ENCODE data around the gene TNIP3.

DNA sequence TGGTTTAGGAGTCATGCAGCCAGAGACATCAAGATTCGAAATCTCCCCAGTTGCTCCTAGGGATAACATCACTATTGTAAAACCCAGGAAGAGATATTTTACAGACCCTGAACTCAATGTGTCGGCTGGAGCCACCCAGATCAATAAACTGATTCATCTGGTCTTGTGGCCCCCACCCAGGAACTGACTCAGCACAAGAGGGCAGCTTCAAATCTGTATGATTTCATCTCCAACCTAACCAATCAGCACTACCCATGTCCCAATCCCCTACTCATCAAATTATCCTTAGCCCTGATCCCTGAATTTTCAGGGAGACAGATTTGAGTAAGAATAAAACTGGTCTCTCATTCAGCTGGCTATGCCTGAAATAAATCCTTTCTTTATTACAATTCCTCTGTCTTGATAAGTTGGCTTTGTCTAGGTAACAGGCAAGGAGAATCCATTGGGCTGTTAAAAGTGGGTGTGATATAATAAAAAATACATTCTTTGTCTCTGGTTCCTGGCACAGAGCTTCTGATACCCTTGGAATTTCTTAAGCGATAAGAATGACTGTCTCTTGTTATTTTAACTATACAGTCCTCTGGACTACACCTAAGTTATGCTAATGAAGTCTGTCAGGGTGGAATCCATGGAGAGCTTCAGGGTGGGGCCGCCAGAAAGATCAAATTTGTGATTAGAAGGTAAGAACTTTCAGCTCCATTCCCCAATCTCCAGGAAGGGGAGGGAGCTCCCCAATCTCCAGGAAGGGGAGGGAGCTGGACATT, 44.3 kb upstream of the TNIP3 start:
- TF ChIP-seq, protein P1, sequence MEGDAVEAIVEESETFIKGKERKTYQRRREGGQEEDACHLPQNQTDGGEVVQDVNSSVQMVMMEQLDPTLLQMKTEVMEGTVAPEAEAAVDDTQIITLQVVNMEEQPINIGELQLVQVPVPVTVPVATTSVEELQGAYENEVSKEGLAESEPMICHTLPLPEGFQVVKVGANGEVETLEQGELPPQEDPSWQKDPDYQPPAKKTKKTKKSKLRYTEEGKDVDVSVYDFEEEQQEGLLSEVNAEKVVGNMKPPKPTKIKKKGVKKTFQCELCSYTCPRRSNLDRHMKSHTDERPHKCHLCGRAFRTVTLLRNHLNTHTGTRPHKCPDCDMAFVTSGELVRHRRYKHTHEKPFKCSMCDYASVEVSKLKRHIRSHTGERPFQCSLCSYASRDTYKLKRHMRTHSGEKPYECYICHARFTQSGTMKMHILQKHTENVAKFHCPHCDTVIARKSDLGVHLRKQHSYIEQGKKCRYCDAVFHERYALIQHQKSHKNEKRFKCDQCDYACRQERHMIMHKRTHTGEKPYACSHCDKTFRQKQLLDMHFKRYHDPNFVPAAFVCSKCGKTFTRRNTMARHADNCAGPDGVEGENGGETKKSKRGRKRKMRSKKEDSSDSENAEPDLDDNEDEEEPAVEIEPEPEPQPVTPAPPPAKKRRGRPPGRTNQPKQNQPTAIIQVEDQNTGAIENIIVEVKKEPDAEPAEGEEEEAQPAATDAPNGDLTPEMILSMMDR (IDR thresholded peaks at IDR 0.05) = no peak
- TF ChIP-seq POLR2AphosphoS5 (IDR thresholded peaks at IDR 0.05) (no peak), POLR2A (IDR thresholded peaks at IDR 0.05) (no peak)
